NCI-H1417 treated with DMSO at 0.1 percent for 48 hours (cell line): ENCODE results near the gene ZMYM2.

ENCODE experiments used
- DNase-seq: peaks from one replicate; lab custom pipeline; 2025; lab: John Stamatoyannopoulos, UW

ZMYM2 gene

DNA sequence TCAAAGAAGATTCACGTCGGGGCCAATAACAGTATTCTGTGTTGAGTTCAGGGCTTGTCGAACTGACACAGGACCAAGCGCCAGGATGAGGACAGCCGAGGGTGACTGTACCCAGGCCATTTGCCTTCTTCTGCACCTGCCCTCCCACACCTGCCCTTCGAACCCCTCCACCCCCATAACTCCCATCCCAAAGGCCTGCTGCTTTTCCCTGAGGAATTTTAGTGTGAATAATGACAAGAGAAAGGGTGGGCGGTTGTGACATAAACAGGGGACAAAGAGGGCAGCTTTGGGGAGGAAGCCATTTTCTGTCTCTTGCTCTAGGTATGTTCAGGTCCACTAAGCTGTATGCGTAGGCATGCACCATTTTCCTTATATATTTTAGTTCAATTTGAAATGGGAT is 176.2 kb downstream of the ZMYM2 start:
- DNase-seq: no peak

GRCh38 chr13:20136781-20137703 is 178.5 kb downstream of the ZMYM2 start:
- DNase-seq: no peak

- DNase-seq: no peak
These were observed 179.3 kb downstream of the ZMYM2 start for GRCh38 chr13:20137875-20138274.

DNA sequence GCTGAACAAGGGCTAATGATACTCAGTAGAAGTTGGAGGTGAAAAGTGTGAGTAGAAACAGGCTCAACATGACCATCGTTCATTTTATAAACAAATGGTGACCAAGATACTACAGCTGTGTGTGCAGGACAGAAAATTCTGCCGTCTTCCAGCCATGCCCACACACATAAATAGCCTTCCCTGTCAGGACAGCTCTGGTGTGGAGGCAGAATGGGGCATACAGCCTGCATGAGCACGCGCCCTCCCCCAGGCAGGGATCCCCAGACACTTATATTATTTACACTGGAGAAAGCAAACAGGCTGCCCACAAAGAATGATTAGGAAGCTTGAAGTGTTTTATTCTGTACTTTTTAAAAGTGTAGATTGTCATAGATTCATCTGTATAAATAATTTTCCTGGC is 182.0 kb downstream of the ZMYM2 start:
- DNase-seq: no peak
